Kidney capillary endothelial cell (primary cell): ENCODE measurements around the gene GRK5.

ENCODE experiments used
- DNase-seq: peaks from one replicate; pipeline ENCODE4 v3.0.0-alpha.2; 2018; ENCODE audit warnings: low spot score

The GRK5 gene

GRCh38 chr10:119342335-119342734 lies 135.0 kb downstream of the GRK5 start:
- no peak for DNase-seq

- no peak for DNase-seq
Observed at GRCh38 chr10:119343011-119343601, 135.7 kb downstream of the GRK5 start.

- DNase-seq = no peak
Observed at GRCh38 chr10:119344381-119344780, 137.0 kb downstream of the GRK5 start.

DNA sequence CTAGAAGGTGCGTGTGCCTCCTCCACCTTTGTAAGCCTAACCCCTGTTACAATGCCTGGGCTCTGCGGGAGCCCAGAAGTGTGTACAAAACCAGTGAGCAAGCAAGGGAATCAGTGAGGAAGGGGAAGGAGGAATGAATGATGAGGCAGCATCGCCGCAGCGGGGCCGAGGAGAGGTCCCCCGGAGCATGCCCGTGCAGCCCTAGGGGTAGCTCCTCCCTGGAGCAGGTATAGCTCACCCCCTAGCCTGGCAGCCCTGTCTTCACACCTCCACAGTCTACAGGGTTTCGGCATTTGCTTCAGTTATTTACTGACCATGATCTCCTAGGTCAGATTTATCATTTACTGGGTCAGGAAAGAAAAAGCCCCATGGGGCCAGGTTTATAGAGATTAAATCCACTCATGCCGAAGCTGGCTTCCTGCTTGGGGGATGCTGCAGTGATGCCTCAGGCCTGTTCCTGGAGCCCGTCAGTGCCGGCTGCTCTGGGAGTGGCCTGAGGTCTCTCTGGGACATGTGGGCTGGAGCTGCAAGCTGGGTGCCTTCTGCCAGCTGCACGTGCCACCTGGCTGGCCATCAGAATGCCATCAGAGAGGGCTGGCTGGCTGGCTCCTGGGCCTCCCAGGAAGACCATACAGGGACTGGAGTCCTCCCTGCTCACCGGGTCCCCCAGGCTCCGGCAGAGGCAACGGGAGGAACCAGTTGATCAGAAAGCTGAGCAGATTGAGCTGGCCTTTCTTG lies 138.9 kb downstream of the GRK5 start:
- no peak for DNase-seq

GRCh38 chr10:119347181-119347974 lies 140.0 kb downstream of the GRK5 start:
- no peak for DNase-seq

DNA sequence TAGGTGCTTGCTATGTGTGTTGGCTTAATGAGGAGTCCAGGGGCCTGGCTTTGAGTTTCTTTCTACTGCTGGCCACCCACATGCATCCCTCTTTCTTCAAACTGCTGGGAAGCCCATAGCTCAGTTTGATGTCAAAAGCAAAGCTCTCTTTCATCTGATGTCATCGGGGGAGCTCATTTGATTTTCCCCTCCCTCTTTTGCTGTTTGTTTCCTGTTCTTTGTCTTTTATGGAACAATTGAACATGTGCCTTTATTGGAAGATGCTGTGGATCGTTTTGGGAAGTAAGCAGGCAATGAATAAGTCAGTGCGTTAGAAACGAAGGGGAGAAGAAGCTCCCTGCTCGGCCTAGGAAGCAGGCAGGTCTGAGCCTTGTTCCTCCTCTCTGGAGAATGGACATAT lies 140.7 kb downstream of the GRK5 start:
- no peak for DNase-seq

GRCh38 chr10:119348516-119349240 lies 141.3 kb downstream of the GRK5 start:
- no peak for DNase-seq

DNA sequence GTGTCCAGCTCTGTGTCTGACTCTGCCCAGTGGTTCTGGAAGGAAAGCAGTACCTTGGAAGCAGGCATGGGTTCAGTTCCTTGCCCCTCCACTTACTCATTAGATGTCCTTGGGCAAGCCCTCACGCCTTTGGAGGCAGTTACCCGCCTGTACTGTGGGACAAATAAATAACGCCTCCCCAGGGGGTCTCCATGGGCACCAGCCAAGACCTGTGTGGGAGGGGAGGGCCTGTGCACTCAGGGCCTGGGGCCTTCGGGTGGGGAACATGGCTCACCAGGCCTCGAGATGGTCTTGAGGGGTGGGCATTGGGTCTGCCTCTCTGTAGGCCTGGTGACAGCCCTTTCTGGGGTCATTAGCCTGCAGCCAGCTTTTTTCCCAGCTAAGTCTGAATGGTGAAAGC lies 142.0 kb downstream of the GRK5 start:
- DNase-seq = no peak

DNA sequence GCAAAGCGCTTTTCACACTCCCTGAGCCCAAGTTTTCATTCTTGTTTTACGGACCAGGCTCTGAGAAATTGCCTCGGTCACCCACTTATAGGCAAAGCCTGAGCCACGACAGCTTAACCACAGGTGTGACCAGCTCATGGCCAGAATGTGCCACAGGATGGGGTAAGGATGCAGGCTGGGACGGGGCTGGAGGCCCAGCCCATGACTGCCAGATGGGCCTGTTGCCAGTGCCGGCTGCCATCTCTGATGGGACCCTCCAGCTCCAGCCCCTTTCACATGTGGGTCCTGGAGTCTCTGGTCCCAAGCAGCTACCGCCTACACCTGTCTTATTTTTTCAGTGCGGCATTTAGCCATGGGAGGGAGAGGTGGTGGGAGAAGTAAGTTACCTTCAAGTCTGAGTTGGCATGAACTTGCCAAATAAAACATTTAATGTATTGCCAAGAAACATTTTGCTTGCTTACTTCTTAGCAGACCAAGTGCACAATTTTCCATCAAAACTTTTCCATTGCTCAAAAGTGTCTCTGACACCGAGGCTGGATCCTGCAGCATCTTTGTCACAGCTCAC lies 142.6 kb downstream of the GRK5 start:
- DNase-seq = no peak

DNA sequence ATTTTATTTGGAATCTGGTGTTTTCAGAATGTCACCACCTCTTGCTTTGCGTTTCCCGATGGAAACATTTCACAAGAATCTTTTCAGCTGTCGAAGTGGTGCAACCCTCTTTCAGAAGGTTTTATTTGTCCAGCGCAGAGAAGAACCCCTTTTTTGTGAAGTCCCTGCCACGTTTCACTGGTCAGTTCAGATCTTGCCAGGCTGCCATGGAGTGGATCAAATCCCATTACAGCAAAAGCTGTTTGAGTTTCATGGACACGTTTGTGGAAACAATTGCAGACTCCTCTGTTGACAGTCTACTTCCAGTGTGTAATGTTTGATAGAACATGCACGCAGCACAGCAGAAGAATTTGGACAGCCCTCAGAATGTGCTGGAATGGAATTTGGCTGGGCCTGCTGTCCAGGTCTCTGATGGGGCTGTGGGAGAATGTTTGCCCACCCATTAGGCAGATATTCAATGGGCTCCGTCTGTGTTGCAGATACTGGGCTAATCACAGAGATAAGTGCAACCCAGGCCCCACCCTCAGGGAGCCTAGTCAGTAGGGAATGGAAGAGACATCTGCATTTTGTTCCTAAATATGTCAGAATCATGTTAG lies 143.2 kb downstream of the GRK5 start:
- no peak for DNase-seq

- no peak for DNase-seq
Observed at GRCh38 chr10:119351189-119351588, 143.8 kb downstream of the GRK5 start.

GRCh38 chr10:119352042-119352441 lies 144.7 kb downstream of the GRK5 start:
- no peak for DNase-seq

- DNase-seq = no peak
Observed at GRCh38 chr10:119352807-119353206, 145.4 kb downstream of the GRK5 start.

DNA sequence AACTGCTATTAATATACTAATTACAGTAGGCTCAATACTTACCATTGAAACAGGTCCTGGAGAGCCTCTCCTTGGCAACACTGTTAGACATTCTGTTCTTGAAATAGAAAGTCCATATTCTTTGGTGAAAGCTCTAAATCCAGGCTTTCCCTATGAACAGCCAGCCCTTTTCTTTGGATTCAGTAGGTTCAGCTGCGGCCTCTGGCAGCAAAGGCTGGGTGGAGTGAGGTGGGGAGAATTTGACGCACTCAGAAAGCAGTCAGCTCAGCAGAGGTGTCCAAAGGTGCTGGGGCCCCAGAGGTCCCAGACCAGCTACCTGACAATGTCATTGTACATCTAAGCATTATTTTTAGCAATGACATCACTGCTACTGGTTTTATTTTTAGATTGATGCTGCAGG lies 146.1 kb downstream of the GRK5 start:
- no peak for DNase-seq

DNA sequence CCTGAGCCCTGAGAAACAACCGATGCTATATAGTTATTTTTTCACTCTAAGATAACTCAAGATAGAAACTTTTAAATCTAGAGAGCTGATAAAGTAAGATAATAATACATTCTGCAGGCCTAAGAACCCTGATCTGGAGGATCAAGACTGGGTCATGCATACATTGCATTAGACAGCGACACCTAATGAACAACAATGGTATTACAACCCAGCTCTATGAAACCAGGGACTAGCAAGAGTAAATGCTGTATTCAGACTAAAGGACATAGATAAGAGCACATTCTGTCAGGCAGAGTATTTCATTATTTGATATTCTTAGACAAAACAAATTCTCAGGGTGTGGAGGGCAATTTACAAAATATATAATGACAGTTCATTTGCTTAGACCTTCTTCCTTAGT lies 148.6 kb downstream of the GRK5 start:
- DNase-seq = no peak

DNA sequence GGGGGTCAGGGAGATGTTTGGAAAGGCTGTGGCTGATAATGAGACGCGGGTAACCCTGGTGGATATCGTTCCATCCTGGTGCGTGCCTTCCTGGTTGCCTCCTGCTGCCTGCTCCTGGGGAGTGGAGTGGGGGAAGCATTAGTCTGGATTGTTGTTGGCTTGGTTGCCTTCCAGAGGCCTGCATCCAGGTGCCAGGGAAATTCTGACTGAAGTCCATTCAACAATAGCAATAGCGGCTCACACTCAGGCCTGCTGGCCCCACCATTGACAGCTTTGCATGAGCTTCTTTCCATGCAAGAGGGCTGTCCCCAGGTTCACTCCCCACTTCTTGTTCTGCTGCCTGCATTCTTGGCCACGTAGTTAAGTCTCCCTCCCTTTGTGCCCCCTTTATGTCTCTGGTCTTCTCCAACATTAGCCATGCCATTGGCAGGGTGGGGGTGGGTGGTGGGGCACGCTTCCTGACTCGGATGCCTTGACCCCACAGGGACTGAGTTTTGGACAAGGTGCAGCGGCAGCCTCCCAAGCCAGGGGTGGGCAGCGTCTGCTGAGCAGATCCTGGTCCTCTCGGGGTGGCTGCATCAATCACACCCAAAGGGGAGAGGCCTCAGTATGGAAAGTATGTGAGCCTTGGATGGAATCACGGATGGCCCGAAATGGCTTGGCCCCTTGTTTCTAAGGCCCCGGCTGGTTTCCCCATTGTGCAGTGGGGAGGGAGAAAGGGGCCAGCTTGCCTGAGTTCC lies 150.2 kb downstream of the GRK5 start:
- DNase-seq = no peak

DNA sequence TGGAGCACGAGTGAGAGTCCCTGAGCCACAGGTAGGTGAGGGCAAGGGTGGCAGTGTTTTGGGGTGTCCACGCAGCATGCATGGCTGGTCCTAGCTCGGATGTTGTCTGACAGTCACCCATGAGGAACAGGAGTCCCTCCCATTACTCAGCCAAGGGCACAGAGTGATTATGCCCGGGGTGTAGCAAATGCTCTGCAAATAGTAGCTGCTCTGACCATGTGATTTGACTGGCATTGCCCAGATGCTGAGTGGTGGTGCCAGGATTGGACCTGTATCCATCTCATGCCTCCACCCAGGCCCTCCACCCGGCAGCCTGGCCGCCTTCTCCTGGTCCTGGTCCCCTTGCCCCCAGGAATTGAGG lies 150.8 kb downstream of the GRK5 start:
- DNase-seq = no peak

GRCh38 chr10:119358567-119358966 lies 151.2 kb downstream of the GRK5 start:
- DNase-seq = no peak

DNA sequence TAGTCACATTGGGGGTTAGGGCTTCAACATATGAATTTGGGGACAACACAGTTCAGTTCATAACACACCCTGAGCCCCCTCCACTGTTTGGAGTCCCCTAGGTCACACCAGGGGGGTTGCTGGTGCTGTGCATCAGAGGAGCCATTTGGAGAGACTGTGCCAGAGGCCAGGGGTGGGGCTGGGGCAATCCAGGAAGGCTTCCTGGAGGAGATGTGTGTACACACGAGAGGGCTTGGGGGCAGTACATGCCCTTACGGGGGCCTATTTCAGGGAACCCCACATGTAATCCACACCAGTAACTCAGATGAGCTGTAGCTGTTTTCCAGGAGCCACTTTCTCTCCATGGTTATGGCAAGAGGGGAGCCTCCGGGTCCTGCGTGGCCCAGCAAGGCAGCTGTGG lies 151.7 kb downstream of the GRK5 start:
- DNase-seq = no peak

DNA sequence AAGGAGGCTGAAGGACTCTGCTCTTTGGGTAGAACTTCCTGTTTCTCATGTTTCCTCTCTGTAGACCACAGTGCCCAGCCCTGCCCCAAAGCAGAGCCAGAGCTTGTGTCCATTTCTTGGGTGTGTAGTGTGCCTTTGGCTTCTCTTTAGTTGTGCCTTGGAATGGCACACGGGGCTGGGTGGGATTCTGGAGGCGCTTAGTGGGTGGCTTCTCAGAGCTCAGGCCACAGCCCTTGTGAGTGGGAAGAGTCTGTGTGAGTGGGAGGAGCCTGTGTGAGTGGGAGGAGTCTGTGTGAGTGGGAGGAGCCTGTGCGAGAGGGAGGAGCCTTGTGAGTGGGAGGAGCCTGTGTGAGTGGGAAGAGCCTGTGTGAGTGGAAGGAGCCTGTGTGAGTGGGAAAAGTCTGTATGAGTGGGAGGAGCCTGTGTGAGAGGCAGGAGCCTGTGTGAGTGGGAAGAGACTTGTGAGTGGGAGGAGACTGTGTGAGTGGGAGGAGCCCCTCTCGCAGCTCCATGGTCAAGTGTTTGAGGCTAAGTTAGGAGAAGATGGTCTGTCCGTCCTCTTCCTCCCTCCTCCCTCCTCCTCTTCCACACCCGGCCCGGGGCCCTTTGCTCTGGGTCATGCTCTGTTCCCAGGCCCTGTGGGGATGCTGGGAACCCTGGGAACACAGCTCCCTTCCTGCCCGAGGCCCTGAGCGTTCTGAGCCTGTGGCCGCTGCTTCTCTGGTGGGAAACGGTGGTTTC lies 153.0 kb downstream of the GRK5 start:
- no peak for DNase-seq
